ENCODE measurements around the gene LCOR. TPM values are rescaled to one million over a fixed set of nuclear protein-coding genes. Genes with fewer than 3 reads are reported as not detected.

LCOR gene
- total and polyA plus RNA-seq, 2 of the 4 experiments (the other 2 are of a cell fraction): 3.7 to 36.9 TPM

DNA sequence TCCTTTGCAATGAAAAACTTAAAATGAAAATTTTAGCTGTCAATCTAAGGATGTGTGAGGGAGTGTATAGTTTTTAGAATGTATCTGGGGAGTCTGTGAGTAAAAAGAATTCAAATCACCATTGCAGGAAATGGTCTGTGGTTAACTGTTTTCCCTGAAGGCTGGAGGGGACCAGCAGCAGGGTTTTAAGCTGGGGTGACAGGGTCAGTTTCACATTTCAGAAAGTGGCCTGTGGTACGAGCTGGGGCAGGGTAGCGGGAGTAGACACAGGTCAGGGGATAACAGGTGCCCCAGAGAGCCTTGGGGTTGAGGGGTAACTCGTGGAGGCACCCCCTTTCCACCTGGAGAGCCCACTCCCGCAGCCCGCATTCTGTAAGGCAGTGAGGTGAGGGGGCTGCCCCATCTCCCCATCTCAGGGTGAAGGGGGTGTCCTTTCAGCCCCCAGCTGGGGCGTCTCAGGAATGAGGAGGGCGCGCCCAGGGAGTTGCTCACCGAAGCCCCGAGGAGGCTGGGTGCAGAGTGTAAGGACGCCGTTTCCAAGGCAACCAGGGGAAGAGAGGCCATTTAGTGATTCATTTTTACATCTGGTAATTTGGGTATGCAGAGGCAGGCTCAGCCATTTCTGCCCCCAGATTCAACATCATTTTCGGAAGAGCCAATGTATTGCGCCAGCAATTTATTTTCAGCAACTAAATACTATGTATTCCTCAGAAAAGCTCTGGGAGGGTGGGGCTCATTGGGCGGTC, 184.8 kb downstream of the LCOR start:
- Histone ChIP-seq H2AK5ac (ENCODE audit: low read depth, low read length) (no peak overlapping the region), H3K9me3 (ENCODE audit: control insufficient read depth, insufficient read depth, low read length) (no peaks in the 10 kb centered on the region), H4K5ac (ENCODE audit: low read depth, low read length) (no peak overlapping the region), H4K20me1 (ENCODE audit: insufficient read depth, low read length) (no peaks in the 10 kb centered on the region), H3K27ac (ENCODE audit: insufficient read depth, low read length) (no peak overlapping the region), H3K23ac (ENCODE audit: low read depth, low read length) (no peak overlapping the region), H3K36me3 (ENCODE audit: control insufficient read depth, insufficient read depth, low read length) (no peaks in the 10 kb centered on the region), H3K4me2 (ENCODE audit: low read depth, low read length) (no peak overlapping the region), H2BK120ac (ENCODE audit: low read depth, low read length) (no peak overlapping the region), H3K4me3 (ENCODE audit: insufficient read depth, low read depth, low read length) (no peak overlapping the region), H3K4me1 (ENCODE audit: control insufficient read depth, insufficient read depth, low read length) (no peaks in the 10 kb centered on the region; the same call in 1 of the 2 replicates), H3K4ac (ENCODE audit: low read depth, low read length) (no peak overlapping the region), H2AK9ac (replicated peaks; ENCODE audit: low read depth, low read length, poor library complexity) (no peak overlapping the region), H3K79me1 (ENCODE audit: low read depth in 1 of 2, low read length in 2 of 2) (no peaks in the 10 kb centered on the region), H2AFZ (replicated peaks; ENCODE audit: low read length, poor library complexity) (no peak overlapping the region), H3K27me3 (ENCODE audit: control insufficient read depth, insufficient read depth, low read length) (peaks cover 11% of the 10 kb centered on the region), H4K8ac (ENCODE audit: low read depth in 2 of 2, low read length in 2 of 2) (no peak overlapping the region), H2BK15ac (ENCODE audit: low read depth, low read length) (no peak overlapping the region), H3K14ac (replicated peaks; ENCODE audit: low read depth, low read length) (no peak overlapping the region), H3K9me1 (ENCODE audit: insufficient read depth, low read length) (no peaks in the 10 kb centered on the region), H3K9ac (ENCODE audit: low read depth, low read length) (no peak overlapping the region), H2BK20ac (ENCODE audit: low read depth, low read length) (no peak overlapping the region), H3K18ac (ENCODE audit: low read depth, low read length) (no peak overlapping the region), H4K91ac (ENCODE audit: insufficient read depth, low read depth, low read length) (no peak overlapping the region), H2BK5ac (ENCODE audit: low read depth, low read length, poor library complexity, severe bottlenecking) (no peak overlapping the region), H3K56ac (ENCODE audit: extremely low read depth, insufficient read depth, low read length) (no peak overlapping the region)
- in situ Hi-C loops (cut with MboI; ENCODE audit: low sequenced_read_pairs) (no loop called here), dilution Hi-C loops (cut with HindIII; ENCODE audit: low sequenced_read_pairs, unreplicated experiment) (no loop called here), intact Hi-C loops (cut with micrococcal nuclease) (no loop called here)
- no CpG with 5 or more reads among the region's 15 CpGs for WGBS, 2 experiments (ENCODE audit: extremely low coverage in 2 of 2, insufficient read length in 1 of 2)
- ChIA-PET CTCF (interaction anchor here (0.6 to 1.4 kb wide), 4 partner anchors 8 to 242 kb away, joined by 3 to 5 read pairs (median 4); no protein-coding TSS in a partner anchor), POLR2A (ENCODE audit: unreplicated experiment) (no interaction called here)
- ATAC-seq (ENCODE audit: low read depth) (no peak), DNase-seq (no peak)
- no peak for TF ChIP-seq FOS (IDR thresholded peaks at IDR 0.05; ENCODE audit: low read depth, low read length)
- BruUV-seq (replicated peaks): no TSS peak

Measured in IMR-90 (cell line).